ENCODE measurements around the gene POLDIP2. TPM values are rescaled to one million over a fixed set of nuclear protein-coding genes. Genes with fewer than 3 reads are reported as not detected.

Gene POLDIP2
- total RNA-seq, 2 donors from 2014 or later: 50.8 to 54.4 TPM

- intact Hi-C loops (cut with DNase I): no loop called here
- 63 to 66% methylated on average over 5 to 6 of the region's 6 CpGs for WGBS, 2 donors
- ATAC-seq (no peak), DNase-seq (no peak)
- TF ChIP-seq, protein P1, sequence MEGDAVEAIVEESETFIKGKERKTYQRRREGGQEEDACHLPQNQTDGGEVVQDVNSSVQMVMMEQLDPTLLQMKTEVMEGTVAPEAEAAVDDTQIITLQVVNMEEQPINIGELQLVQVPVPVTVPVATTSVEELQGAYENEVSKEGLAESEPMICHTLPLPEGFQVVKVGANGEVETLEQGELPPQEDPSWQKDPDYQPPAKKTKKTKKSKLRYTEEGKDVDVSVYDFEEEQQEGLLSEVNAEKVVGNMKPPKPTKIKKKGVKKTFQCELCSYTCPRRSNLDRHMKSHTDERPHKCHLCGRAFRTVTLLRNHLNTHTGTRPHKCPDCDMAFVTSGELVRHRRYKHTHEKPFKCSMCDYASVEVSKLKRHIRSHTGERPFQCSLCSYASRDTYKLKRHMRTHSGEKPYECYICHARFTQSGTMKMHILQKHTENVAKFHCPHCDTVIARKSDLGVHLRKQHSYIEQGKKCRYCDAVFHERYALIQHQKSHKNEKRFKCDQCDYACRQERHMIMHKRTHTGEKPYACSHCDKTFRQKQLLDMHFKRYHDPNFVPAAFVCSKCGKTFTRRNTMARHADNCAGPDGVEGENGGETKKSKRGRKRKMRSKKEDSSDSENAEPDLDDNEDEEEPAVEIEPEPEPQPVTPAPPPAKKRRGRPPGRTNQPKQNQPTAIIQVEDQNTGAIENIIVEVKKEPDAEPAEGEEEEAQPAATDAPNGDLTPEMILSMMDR (IDR thresholded peaks at IDR 0.05): no peak
- peaks cover 1% of the 10 kb centered on the region for H3K4me1 ChIP-seq
- H3K27ac ChIP-seq: peak overlapping the region in 1 of 4 donors; percentile 13
- H3K36me3 ChIP-seq (replicated peaks in 1 of 2; ENCODE audit: insufficient read depth in 1 of 2, low read depth in 2 of 2): peaks cover 0 to 19% of the 10 kb centered on the region in 2 donors
- no peaks in the 10 kb centered on the region for H3K9me3 ChIP-seq
- H3K27me3 ChIP-seq: no peaks in the 10 kb centered on the region
- no peak overlapping the region for H3K4me3 ChIP-seq
Observed at GRCh38 chr17:28398280-28398981, 41.1 kb upstream of the POLDIP2 start.

- H3K4me1 ChIP-seq: no peaks in the 10 kb centered on the region
- intact Hi-C loops (cut with DNase I): no loop called here
- H3K36me3 ChIP-seq (replicated peaks in 1 of 2; ENCODE audit: insufficient read depth in 1 of 2, low read depth in 2 of 2): peaks cover 0 to 19% of the 10 kb centered on the region in 2 donors
- H3K27me3 ChIP-seq: no peaks in the 10 kb centered on the region
- H3K4me3 ChIP-seq: no peak overlapping the region
- TF ChIP-seq, protein P1 (IDR thresholded peaks at IDR 0.05): no peak
- TF ChIP-seq POLR2A (IDR thresholded peaks at IDR 0.05): no peak
- ATAC-seq: no peak
- H3K9me3 ChIP-seq: no peaks in the 10 kb centered on the region
- WGBS, 2 donors: 50 to 69% methylated on average over 4 to 7 of the region's 7 CpGs
- no peak for DNase-seq
- no peak overlapping the region for H3K27ac ChIP-seq
Observed at GRCh38 chr17:28397687-28398279, 40.5 kb upstream of the POLDIP2 start.

DNA sequence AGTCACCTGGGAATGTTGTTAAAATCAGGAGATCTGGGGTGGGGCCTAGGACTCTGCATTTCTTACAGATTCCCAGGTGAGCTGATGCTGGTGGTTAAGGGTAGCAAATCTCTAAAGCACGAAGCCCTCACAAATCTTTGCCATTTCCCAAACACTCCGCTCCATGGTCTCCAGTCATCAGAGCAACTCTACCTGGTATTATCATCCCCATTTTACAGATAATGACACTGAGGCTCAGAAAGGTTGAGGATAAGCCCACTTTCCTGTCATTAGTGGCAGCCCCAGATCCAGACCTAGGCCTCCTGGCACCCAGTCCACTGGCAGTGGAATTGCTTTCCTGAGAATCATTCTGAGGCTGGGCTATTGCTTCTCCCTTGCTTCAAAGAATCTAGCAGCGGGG lies 39.9 kb upstream of the POLDIP2 start:
- Histone ChIP-seq H3K9me3 (no peaks in the 10 kb centered on the region), H3K27ac (no peak overlapping the region), H3K36me3 (replicated peaks in 1 of 2; ENCODE audit: insufficient read depth in 1 of 2, low read depth in 2 of 2) (peaks cover 0 to 21% of the 10 kb centered on the region in 2 donors), H3K4me3 (no peak overlapping the region), H3K4me1 (no peaks in the 10 kb centered on the region), H3K27me3 (no peaks in the 10 kb centered on the region)
- no peak for TF ChIP-seq POLR2A (IDR thresholded peaks at IDR 0.05)
- TF ChIP-seq, protein P1 (IDR thresholded peaks at IDR 0.05): no peak
- intact Hi-C loops (cut with DNase I): no loop called here
- 87 to 95% methylated on average over 3 of the region's 3 CpGs for WGBS, 2 donors
- no peak for DNase-seq
- ATAC-seq: no peak

DNA sequence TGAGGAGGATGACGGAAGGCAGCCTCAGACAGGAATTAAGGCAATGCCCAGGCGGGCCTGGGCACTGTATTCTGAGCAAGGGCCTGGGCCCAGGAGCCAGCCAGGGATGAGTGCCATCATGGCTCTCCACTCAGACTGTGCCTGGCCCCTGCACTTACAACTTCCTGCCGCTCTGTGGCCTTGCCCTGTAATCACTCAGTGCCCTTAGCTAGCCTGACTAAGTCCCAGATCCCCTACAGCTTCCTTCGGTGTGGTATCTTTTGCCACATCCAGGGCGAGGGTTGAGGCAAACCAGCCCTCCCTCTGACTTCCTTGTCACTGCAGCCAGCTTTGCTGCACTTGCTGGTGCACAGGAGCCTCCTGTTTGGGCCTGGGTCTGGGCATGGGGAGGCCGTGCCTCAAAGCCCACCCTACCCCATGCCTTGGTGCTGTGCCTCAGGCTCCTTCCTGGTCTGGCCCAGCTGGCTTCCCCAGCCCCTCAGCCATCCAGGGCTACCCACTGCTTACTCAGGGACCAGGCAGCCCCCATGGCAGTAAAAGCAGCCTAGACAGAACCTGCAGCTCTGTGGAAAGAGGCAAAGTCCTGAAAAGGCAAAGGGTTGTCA lies 39.4 kb upstream of the POLDIP2 start:
- intact Hi-C loops (cut with DNase I): no loop called here
- no peak for TF ChIP-seq POLR2A (IDR thresholded peaks at IDR 0.05)
- TF ChIP-seq, protein P1 (IDR thresholded peaks at IDR 0.05): no peak
- Histone ChIP-seq H3K27me3 (no peaks in the 10 kb centered on the region), H3K27ac (no peak overlapping the region), H3K4me3 (no peak overlapping the region), H3K36me3 (replicated peaks in 1 of 2; ENCODE audit: insufficient read depth in 1 of 2, low read depth in 2 of 2) (peaks cover 0 to 21% of the 10 kb centered on the region in 2 donors), H3K4me1 (no peaks in the 10 kb centered on the region), H3K9me3 (no peaks in the 10 kb centered on the region)
- DNase-seq (no peak), ATAC-seq (no peak)
- WGBS, 2 donors: 86 to 88% methylated on average over 4 to 6 of the region's 6 CpGs
